Hepatocyte (in vitro differentiated cells): ENCODE data around the gene GNAZ.

ENCODE experiments used
- CTCF ChIP-seq: fragments of 200-600 bp; sonication (generic); IDR thresholded peaks from 2 replicates; pipeline ENCODE4 v1.5.1; 2016; ENCODE audit warnings: antibody characterized with exemption, mild to moderate bottlenecking; ENCODE audit not compliant: poor library complexity
- EZH2 ChIP-seq: fragments of 200-600 bp; sonication (generic); IDR thresholded peaks from 2 replicates; pipeline ENCODE4 v1.6.1; 2016; ENCODE audit warnings: antibody characterized with exemption, mild to moderate bottlenecking, borderline replicate concordance
- EZH2phosphoT487 ChIP-seq: fragments of 200-600 bp; sonication (generic); IDR thresholded peaks from one replicate; pipeline ENCODE4 v1.6.1; 2018; ENCODE audit warnings: antibody characterized with exemption, mild to moderate bottlenecking, low read depth, moderate library complexity; ENCODE audit not compliant: unreplicated experiment, severe bottlenecking

DNA sequence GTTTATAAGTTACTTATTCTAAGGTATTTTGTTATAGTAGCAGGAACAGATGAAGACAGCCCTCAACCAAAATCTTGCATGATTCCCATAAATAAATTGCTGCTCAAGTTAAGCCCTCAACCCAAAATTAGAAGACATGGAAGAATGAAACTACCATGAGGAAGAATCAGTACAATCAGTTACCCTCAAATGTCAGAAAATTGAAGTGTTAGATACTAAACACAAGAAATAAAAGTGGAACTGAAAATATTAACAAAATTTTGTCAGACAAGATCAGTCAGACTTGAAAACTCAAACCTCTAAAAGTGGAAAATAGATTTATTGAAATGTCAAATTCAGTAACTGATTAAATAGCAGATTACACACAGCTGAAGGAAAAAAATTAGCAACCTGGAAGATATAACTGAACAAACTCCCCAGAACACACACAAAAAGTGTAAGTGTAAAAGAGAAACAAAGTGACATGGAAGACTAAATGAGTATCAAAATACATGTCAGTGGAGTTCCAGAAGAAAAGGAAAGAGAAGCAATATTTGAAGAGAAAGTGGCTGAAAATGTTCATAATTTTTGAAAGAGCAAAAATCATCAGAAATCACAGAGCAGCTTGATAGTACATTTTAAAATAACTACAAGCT, 49.5 kb upstream of the GNAZ start:
- TF ChIP-seq CTCF, result no peak
- no peak for TF ChIP-seq EZH2
- no peak for TF ChIP-seq EZH2phosphoT487
